Bronchial epithelial cell (primary cell): ENCODE measurements around the gene ALDH4A1. TPM values are rescaled to one million over a fixed set of nuclear protein-coding genes. Genes with fewer than 3 reads are reported as not detected.

ENCODE experiments used
- DNase-seq: peaks from one replicate; pipeline ENCODE4 v3.0.0-alpha.2; 2010; ENCODE audit warnings: low read depth
- FAIRE-seq: peaks from 2 replicates; lab custom pipeline; 2011; peaks lifted over from hg19 to GRCh38; lab: Jason Lieb, UNC
- H3K27me3 ChIP-seq: 2 replicates; pipeline ENCODE4 v1.5.1; 2011; ENCODE audit warnings: low read length; ENCODE audit not compliant: control insufficient read depth, insufficient read depth
- H3K36me3 ChIP-seq: 2 replicates; pipeline ENCODE4 v1.5.1; 2011; ENCODE audit warnings: low read length; ENCODE audit not compliant: control insufficient read depth, insufficient read depth
- H3K4me3 ChIP-seq: 2 replicates; pipeline ENCODE4 v1.5.1; 2011; ENCODE audit warnings: mild to moderate bottlenecking, low read depth, low read length, control low read depth
- total RNA-seq: library from RNA; depleted of rRNA; stranded (reverse); fragments of >200 nt; gene quantifications from 2 replicates; pipeline ENCODE4 v1.2.1, GENCODE V29; 2014
- TF ChIP-seq, protein P1 (sequence below): IDR thresholded peaks from 2 replicates; pipeline ENCODE4 v1.5.1; 2011; ENCODE audit warnings: mild to moderate bottlenecking, moderate library complexity, low read length, control low read depth, inconsistent platforms; ENCODE audit not compliant: insufficient read depth, severe bottlenecking

The ALDH4A1 gene
- total RNA-seq, 1 donor from 2014 or later = 15.8 TPM

GRCh38 chr1:18944810-18945209 is 42.5 kb upstream of the ALDH4A1 start:
- no peak for DNase-seq
- Histone ChIP-seq H3K27me3 (no peaks in the 10 kb centered on the region), H3K4me3 (no peak overlapping the region), H3K36me3 (peaks cover 2% of the 10 kb centered on the region)
- FAIRE-seq = no peak
- TF ChIP-seq, protein P1, sequence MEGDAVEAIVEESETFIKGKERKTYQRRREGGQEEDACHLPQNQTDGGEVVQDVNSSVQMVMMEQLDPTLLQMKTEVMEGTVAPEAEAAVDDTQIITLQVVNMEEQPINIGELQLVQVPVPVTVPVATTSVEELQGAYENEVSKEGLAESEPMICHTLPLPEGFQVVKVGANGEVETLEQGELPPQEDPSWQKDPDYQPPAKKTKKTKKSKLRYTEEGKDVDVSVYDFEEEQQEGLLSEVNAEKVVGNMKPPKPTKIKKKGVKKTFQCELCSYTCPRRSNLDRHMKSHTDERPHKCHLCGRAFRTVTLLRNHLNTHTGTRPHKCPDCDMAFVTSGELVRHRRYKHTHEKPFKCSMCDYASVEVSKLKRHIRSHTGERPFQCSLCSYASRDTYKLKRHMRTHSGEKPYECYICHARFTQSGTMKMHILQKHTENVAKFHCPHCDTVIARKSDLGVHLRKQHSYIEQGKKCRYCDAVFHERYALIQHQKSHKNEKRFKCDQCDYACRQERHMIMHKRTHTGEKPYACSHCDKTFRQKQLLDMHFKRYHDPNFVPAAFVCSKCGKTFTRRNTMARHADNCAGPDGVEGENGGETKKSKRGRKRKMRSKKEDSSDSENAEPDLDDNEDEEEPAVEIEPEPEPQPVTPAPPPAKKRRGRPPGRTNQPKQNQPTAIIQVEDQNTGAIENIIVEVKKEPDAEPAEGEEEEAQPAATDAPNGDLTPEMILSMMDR = no peak

GRCh38 chr1:18943914-18944572 is 41.7 kb upstream of the ALDH4A1 start:
- TF ChIP-seq, protein P1 = no peak
- DNase-seq (no peak), FAIRE-seq (no peak)
- Histone ChIP-seq H3K27me3 (no peaks in the 10 kb centered on the region), H3K4me3 (no peak overlapping the region), H3K36me3 (peaks cover 2% of the 10 kb centered on the region)

GRCh38 chr1:18943162-18943561 is 40.8 kb upstream of the ALDH4A1 start:
- no peak for FAIRE-seq
- no peaks in the 10 kb centered on the region for H3K27me3 ChIP-seq
- TF ChIP-seq, protein P1 = no peak
- DNase-seq = no peak
- H3K36me3 ChIP-seq = peaks cover 2% of the 10 kb centered on the region
- H3K4me3 ChIP-seq = no peak overlapping the region

DNA sequence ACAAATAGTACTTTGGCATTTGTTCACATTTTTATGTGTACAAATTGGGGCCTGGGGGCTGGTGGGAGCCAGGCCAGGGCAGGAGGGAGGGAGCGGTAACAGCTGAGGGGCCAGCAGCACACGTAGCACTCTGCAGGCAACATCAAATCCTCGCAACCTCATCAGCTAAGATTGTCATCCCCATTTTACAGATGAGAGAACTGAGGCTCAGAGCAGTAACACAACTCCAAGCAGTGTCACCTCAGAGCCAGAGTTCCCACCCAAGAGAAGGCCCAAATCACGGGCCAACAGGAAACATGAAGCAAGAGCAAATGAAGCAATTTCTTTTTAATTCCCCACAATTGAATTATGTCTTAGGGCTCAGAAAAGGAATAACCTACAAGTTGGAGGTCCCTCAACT is 40.0 kb upstream of the ALDH4A1 start:
- FAIRE-seq (no peak), DNase-seq (no peak)
- TF ChIP-seq, protein P1 = no peak
- H3K36me3 ChIP-seq = peaks cover 2% of the 10 kb centered on the region
- H3K27me3 ChIP-seq = no peaks in the 10 kb centered on the region
- H3K4me3 ChIP-seq = no peak overlapping the region

DNA sequence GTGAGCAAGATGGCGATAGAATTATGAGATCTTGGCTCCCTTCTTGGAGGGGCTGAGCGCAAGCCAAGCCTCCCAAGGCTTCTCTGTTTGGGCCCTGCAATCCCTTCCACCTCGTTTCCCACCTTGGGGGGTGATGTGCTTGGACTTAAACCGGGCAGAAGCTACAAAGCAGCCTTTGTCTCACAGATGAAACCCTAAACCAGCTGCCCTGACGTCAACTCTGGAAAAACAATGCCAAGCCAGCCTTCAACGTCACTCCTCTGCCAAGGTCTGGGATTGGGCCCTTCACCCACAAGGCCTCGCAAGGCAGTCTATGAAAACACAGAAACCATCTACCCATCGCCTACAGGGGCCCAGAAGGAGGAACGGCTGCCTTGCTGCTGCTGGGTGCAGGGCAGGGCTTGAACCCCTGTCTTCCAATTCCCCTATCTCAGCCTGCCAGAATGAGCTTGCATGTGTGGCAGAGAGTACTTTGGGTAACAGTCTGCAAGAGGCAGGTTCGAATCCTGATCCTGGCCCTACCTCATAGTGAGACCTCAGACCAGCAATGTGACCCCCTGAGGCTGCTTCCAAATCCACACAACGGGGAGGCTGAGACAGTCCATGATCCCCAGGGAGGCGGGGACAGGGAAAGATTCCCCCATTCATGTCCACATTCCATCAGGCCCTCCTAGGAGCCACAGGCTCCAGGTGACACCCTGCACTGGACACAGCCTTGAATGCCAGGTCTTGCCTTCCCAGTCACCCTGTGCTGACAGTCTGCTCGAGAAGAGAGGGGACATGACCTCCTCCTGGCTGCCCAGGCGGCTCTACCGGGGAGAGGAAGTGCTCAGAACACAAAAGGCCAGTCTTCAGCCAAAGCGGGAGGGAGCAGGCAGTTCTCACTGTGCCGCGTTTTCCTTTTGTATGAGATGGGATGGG is 39.1 kb upstream of the ALDH4A1 start:
- peak; percentile 84 for DNase-seq
- FAIRE-seq = peak; percentile 96
- H3K36me3 ChIP-seq = peaks cover 2% of the 10 kb centered on the region
- TF ChIP-seq, protein P1 = no peak
- H3K4me3 ChIP-seq = no peak overlapping the region
- H3K27me3 ChIP-seq = no peaks in the 10 kb centered on the region
